OCI-LY1 (cell line): Measurements from ENCODE around the gene ARHGEF4.

Source experiments
- EZH2 ChIP-seq: fragments of 200-600 bp; sonication (generic), shearing (Covaris generic); IDR thresholded peaks from 2 replicates; pipeline ENCODE4 v1.8.0; 2017; ENCODE audit warnings: borderline replicate concordance, mixed run types, mild to moderate bottlenecking, antibody characterized with exemption, low read length, moderate library complexity, mixed read lengths
- TF ChIP-seq, protein P1 (sequence below): fragments of 200-600 bp; sonication (generic), shearing (Covaris generic); IDR thresholded peaks from 2 replicates; pipeline ENCODE4 v1.5.1; 2017; ENCODE audit warnings: mild to moderate bottlenecking, antibody characterized with exemption, low read length, moderate library complexity, mixed read lengths

DNA sequence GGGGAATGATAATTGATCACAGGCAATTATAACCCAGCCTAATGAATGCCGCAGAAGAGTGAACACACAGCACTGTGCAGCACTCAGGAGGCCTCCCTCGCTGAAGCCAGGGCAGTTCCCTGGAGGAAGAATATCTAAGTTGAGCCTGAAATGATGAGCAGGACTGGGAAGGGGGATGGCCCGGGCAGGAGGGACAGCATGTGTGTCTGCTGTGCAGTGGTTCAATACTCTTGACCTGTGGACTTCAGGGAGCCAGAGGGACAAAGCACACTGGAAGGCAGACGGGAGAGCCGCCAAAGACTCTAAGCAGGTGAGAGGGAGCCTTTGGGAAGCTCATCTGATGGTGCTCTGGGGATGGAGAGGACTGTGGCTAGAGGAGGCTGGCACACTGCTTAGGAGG, 62.6 kb downstream of the ARHGEF4 start:
- TF ChIP-seq, protein P1, sequence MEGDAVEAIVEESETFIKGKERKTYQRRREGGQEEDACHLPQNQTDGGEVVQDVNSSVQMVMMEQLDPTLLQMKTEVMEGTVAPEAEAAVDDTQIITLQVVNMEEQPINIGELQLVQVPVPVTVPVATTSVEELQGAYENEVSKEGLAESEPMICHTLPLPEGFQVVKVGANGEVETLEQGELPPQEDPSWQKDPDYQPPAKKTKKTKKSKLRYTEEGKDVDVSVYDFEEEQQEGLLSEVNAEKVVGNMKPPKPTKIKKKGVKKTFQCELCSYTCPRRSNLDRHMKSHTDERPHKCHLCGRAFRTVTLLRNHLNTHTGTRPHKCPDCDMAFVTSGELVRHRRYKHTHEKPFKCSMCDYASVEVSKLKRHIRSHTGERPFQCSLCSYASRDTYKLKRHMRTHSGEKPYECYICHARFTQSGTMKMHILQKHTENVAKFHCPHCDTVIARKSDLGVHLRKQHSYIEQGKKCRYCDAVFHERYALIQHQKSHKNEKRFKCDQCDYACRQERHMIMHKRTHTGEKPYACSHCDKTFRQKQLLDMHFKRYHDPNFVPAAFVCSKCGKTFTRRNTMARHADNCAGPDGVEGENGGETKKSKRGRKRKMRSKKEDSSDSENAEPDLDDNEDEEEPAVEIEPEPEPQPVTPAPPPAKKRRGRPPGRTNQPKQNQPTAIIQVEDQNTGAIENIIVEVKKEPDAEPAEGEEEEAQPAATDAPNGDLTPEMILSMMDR = no peak
- TF ChIP-seq EZH2 = no peak
